GM10248 (cell line): ENCODE results near the gene SARS2.

Source experiments
- CTCF ChIA-PET: fragments of 300-600 bp; sonication (Branson Sonifier 250); formaldehyde crosslinking; extraction: SDS; loops from one replicate; lab custom pipeline; 2021; ENCODE audit warnings: antibody characterized with exemption; lab: Yijun Ruan, JAX
- POLR2A ChIA-PET: fragments of 350-650 bp; sonication (Branson Sonifier 250); formaldehyde crosslinking; extraction: SDS; loops from one replicate; lab custom pipeline; 2020; ENCODE audit warnings: antibody characterized with exemption; lab: Yijun Ruan, JAX
- DNase-seq: peaks from one replicate; pipeline ENCODE4 v3.0.0; 2012; ENCODE audit errors: extremely low spot score
- TF ChIP-seq, protein P1 (sequence below): IDR thresholded peaks from 2 replicates; pipeline ENCODE4 v1.5.1; 2012; ENCODE audit warnings: mild to moderate bottlenecking, low read depth; ENCODE audit errors: extremely low read depth, missing control alignments, control extremely low read depth

Gene SARS2

DNA sequence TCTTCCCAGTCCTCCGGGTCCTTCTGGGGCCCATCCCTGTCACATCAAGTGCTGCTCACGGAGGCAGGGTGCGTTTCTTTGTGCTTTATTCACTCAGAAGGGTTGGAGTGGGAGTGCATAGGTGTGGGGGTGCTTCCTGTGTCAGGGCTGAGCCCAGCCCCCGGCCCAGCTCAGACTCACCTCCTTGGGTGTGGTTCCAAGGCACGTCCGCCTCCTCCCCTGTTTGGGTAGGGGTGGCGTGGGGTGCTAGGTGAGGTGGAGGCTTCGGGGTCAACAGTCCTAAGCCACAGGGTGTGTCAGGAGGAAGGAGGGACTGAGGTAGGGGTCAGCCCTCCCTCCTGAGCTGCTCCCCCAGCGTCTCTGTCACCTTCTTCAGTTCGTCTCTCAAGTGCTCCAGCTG, 21.7 kb downstream of the SARS2 start:
- TF ChIP-seq, protein P1, sequence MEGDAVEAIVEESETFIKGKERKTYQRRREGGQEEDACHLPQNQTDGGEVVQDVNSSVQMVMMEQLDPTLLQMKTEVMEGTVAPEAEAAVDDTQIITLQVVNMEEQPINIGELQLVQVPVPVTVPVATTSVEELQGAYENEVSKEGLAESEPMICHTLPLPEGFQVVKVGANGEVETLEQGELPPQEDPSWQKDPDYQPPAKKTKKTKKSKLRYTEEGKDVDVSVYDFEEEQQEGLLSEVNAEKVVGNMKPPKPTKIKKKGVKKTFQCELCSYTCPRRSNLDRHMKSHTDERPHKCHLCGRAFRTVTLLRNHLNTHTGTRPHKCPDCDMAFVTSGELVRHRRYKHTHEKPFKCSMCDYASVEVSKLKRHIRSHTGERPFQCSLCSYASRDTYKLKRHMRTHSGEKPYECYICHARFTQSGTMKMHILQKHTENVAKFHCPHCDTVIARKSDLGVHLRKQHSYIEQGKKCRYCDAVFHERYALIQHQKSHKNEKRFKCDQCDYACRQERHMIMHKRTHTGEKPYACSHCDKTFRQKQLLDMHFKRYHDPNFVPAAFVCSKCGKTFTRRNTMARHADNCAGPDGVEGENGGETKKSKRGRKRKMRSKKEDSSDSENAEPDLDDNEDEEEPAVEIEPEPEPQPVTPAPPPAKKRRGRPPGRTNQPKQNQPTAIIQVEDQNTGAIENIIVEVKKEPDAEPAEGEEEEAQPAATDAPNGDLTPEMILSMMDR = no peak

DNA sequence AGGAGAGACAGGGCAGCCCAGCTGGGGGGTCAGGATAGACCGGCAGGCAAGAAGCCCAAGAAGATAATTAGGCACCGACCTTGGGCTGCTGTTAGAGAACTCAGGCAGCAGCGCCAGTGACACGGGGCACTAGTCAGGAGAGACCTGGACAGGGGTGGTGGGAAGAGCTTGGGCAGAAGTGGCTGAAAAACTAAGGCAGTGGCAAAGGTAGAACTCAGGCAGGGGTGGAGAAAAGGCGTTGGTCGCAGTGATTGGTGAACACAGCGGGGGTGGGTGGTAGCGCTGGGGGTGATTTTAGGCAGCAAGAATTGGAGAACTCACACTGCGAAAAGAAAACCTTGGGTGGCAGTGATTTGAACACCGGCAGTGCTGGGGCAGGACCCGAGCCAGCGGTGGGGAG, 22.9 kb downstream of the SARS2 start:
- POLR2A ChIA-PET = interaction anchor here (0.6 kb wide), 1 partner anchor 51 kb away, joined by 3 read pairs; no protein-coding TSS in a partner anchor

More for the DNA sequence above, 21.7 kb downstream of the SARS2 start:
- ChIA-PET CTCF (interaction anchor here (3.4 kb wide), 1 partner anchor 21 kb away, joined by 22 read pairs; the partner anchor contains the start of genes MRPS12 and SARS2), POLR2A (no interaction called here)
- DNase-seq = no peak

DNA sequence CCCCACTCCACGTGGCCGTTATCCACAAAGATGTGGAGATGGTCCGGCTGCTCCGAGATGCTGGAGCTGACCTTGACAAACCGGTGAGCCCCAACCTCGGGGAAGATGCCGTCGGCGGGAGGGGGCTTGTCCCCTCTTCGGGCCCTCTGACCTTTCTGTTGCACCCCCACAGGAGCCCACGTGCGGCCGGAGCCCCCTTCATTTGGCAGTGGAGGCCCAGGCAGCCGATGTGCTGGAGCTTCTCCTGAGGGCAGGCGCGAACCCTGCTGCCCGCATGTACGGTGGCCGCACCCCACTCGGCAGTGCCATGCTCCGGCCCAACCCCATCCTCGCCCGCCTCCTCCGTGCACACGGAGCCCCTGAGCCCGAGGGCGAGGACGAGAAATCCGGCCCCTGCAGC, 23.3 kb downstream of the SARS2 start:
- CTCF ChIA-PET = interaction anchor here (1.2 to 3.4 kb wide), 2 partner anchors 19 to 23 kb away, joined by 3 to 22 read pairs; partner anchors contain the start of genes MRPS12 and SARS2
- TF ChIP-seq, protein P1 = no peak
- DNase-seq = no peak
- POLR2A ChIA-PET = no interaction called here

More for the DNA sequence above, 22.9 kb downstream of the SARS2 start:
- TF ChIP-seq, protein P1 = no peak
- CTCF ChIA-PET = interaction anchor here (3.4 kb wide), 1 partner anchor 23 kb away, joined by 22 read pairs; the partner anchor contains the start of genes MRPS12 and SARS2
- DNase-seq = no peak

DNA sequence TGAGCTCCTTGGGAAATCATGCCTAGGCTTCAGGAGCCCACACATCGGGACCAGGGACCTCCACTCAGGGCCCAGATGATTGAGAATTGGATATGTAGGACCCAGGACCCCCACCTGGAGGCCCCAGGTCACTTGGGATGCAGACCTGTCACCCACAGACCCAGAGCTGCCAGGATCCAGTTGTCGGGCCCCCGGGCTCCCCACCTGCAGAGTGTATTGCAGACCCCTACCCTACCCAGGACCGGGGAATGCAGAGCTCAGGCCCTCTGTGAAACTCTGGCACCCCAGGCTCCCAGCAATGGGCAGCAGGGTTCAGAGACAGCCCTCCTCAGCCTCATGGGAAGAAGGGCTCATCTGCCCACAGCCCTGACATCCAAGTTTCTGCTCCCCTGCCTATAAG, 24.9 kb downstream of the SARS2 start:
- TF ChIP-seq, protein P1 = no peak
- no peak for DNase-seq
- POLR2A ChIA-PET = interaction anchor here (0.6 kb wide), 1 partner anchor 173 kb away, joined by 3 read pairs; no protein-coding TSS in a partner anchor
- CTCF ChIA-PET = interaction anchor here (0.9 to 3.4 kb wide), 4 partner anchors 14 to 223 kb away, joined by 3 to 22 read pairs (median 4); partner anchors contain the start of genes MRPS12 and SARS2

DNA sequence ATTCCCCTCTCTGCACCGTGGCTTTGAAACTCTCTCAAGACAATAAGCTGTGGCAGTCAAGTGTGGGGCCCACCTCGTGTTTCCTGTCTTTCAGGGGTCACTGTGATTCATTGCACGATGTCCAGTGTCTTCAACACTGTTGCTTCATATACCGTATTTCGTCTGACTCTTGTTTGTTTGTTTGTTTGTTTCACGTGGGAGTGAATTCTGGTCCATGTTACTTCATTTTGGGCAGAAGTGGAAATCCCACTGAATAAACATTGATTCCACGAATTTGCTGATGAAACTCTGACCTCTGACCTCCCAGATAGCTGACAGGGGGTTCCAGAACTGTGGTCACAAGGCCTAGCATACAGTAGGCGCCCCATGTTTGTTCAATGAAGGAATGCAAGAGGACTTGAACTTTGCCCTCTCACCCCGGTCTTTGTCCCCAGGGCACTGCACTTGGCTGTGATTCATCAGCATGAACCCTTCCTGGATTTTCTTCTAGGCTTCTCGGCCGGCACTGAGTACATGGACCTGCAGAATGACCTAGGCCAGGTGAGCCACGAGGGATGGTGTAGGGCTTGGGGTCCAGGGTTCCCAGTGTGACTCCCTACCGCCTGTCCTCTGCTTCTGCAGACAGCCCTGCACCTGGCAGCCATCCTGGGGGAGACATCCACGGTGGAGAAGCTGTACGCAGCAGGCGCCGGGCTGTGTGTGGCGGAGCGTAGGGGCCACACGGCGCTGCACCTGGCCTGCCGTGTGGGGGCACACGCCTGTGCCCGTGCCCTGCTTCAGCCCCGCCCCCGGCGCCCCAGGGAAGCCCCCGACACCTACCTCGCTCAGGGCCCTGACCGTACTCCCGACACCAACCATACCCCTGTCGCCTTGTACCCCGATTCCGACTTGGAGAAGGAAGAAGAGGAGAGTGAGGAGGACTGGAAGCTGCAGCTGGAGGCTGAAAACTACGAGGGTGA, 25.7 kb downstream of the SARS2 start:
- no peak for DNase-seq
- CTCF ChIA-PET = interaction anchor here (0.6 to 0.9 kb wide), 3 partner anchors 9 to 17 kb away, joined by 3 to 4 read pairs (median 3); no protein-coding TSS in a partner anchor
- POLR2A ChIA-PET = interaction anchor here (0.6 kb wide), 1 partner anchor 172 kb away, joined by 3 read pairs; no protein-coding TSS in a partner anchor

More for the DNA sequence above, 25.7 kb downstream of the SARS2 start:
- TF ChIP-seq, protein P1 = no peak
